A549 (cell line): Measurements from ENCODE around the gene ASB5. TPM values are rescaled to one million over a fixed set of nuclear protein-coding genes. Genes with fewer than 3 reads are reported as not detected.

Experiments
- ATAC-seq, 2 experiments: fragments of 200-7000 bp in 1 of 2; fragments of >200 bp in 1 of 2; cut with Nextera tagmentation in 1 of 2; cut with Tn5 transposase in 1 of 2; 3 replicates each; pipeline versions ENCODE4 v1.8.0 to v1.9.1; 2018 to 2020; ENCODE audit warnings: mild to moderate bottlenecking in 1 of 2, moderate library complexity in 1 of 2
- CTCF ChIA-PET: fragments of 300-600 bp; sonication (Branson Sonifier 250); formaldehyde crosslinking; extraction: SDS; loops from one replicate; lab custom pipeline; 2021; ENCODE audit warnings: antibody characterized with exemption, inconsistent platforms; lab: Yijun Ruan, JAX
- POLR2A ChIA-PET: fragments of 350-600 bp; formaldehyde crosslinking; extraction: SDS; loops from one replicate; lab custom pipeline; 2021; ENCODE audit warnings: antibody characterized with exemption, inconsistent platforms; lab: Yijun Ruan, JAX
- DNase-seq, 2 experiments: peaks; one replicate each; pipeline versions ENCODE4 v3.0.0 to v3.0.0-alpha.2; 2011 to 2016; ENCODE audit warnings: low read depth in 1 of 2, low spot score in 1 of 2
- FAIRE-seq: peaks from 2 replicates; lab custom pipeline; 2011; peaks lifted over from hg19 to GRCh38; lab: Jason Lieb, UNC
- H3K27ac ChIP-seq, 2 experiments: fragments of >200 bp; sonication (Bioruptor Twin); formaldehyde crosslinking; 3 replicates each; pipeline ENCODE4 v1.5.1; 2016 to 2017
- H3K4me1 ChIP-seq: fragments of >200 bp; sonication (Bioruptor Twin); formaldehyde crosslinking; 3 replicates; pipeline ENCODE4 v1.6.1; 2016
- H3K4me2 ChIP-seq: fragments of >200 bp; sonication (Bioruptor Twin); formaldehyde crosslinking; 3 replicates; pipeline ENCODE4 v1.6.1; 2016
- H3K4me3 ChIP-seq: fragments of >200 bp; sonication (Bioruptor Twin); formaldehyde crosslinking; 3 replicates; pipeline ENCODE4 v1.5.1; 2016
- H3K9me3 ChIP-seq: fragments of >200 bp; sonication (Bioruptor Twin); formaldehyde crosslinking; 3 replicates; pipeline ENCODE4 v1.6.1; 2016
- BHLHE40 ChIP-seq: IDR thresholded peaks from 2 replicates; pipeline ENCODE4 v1.6.1; 2012; ENCODE audit warnings: low read depth, low read length, inconsistent platforms
- CBX2 ChIP-seq: fragments of 200-600 bp; sonication (generic); IDR thresholded peaks from 2 replicates; pipeline ENCODE4 v1.6.1; 2016; ENCODE audit warnings: low read depth, mild to moderate bottlenecking, borderline replicate concordance
- CBX8 ChIP-seq: fragments of 200-600 bp; sonication (generic); IDR thresholded peaks from 2 replicates; pipeline ENCODE4 v1.6.1; 2016
- CHD2 ChIP-seq: fragments of 150-350 bp; IDR thresholded peaks from 2 replicates; pipeline ENCODE4 v1.6.1; 2014; ENCODE audit warnings: low read length; ENCODE audit not compliant: partially characterized antibody
- EHF ChIP-seq: fragments of 250-450 bp; sonication (Bioruptor Pico); IDR thresholded peaks from 2 replicates; pipeline ENCODE4 v1.5.0; 2020; ENCODE audit warnings: mild to moderate bottlenecking
- ESRRA ChIP-seq: fragments of 150-350 bp; IDR thresholded peaks from 2 replicates; pipeline ENCODE4 v1.6.1; 2014; ENCODE audit warnings: mild to moderate bottlenecking, low read length, borderline replicate concordance
- FOSB ChIP-seq: fragments of 250-450 bp; sonication (Bioruptor Pico); IDR thresholded peaks from 2 replicates; pipeline ENCODE4 v1.5.0; 2020; ENCODE audit warnings: mild to moderate bottlenecking, moderate library complexity
- FOSL2 ChIP-seq, 2 experiments: fragments of 450-650 bp in 1 of 2; fragments of >200 bp in 1 of 2; sonication (Bioruptor Twin) in 1 of 2; formaldehyde crosslinking; IDR thresholded peaks; 2 replicates each; pipeline versions ENCODE4 v1.5.0 to v1.6.1; 2016 to 2020; ENCODE audit warnings: mild to moderate bottlenecking in 1 of 2, moderate library complexity in 1 of 2
- GATA3 ChIP-seq: IDR thresholded peaks from 2 replicates; pipeline ENCODE4 v1.6.1; 2012; ENCODE audit warnings: borderline replicate concordance
- JUN ChIP-seq, 2 experiments: fragments of >200 bp; sonication (Bioruptor Twin); formaldehyde crosslinking; IDR thresholded peaks; 2 replicates in 1 of 2; 3 replicates in 1 of 2; pipeline ENCODE4 v1.6.1; 2016 to 2017
- MAZ ChIP-seq: fragments of 150-350 bp; IDR thresholded peaks from 2 replicates; pipeline ENCODE4 v1.6.1; 2014; ENCODE audit warnings: antibody characterized with exemption, low read depth, low read length, borderline replicate concordance
- MYC ChIP-seq: IDR thresholded peaks from 2 replicates; pipeline ENCODE4 v1.6.1; 2012; ENCODE audit warnings: mild to moderate bottlenecking, inconsistent platforms, low read length, improper control_type of control experiment, borderline replicate concordance
- NFE2L2 ChIP-seq: fragments of 150-350 bp; conservative IDR thresholded peaks from 2 replicates; pipeline ENCODE4 v1.6.1; 2014; ENCODE audit warnings: low read length
- NR3C1 ChIP-seq: fragments of >200 bp; sonication (Bioruptor Twin); formaldehyde crosslinking; IDR thresholded peaks from 3 replicates; pipeline ENCODE4 v1.6.1; 2017
- PHF8 ChIP-seq: fragments of 200-600 bp; sonication (generic); IDR thresholded peaks from 2 replicates; pipeline ENCODE4 v1.6.1; 2016; ENCODE audit warnings: low read depth, mild to moderate bottlenecking, antibody characterized with exemption, moderate library complexity, borderline replicate concordance
- RCOR1 ChIP-seq: fragments of 150-350 bp; IDR thresholded peaks from 2 replicates; pipeline ENCODE4 v1.6.1; 2014; ENCODE audit warnings: antibody characterized with exemption, low read length, low read depth
- RFX5 ChIP-seq: fragments of 450-650 bp; IDR thresholded peaks from 2 replicates; pipeline ENCODE4 v1.7.1; 2014; ENCODE audit warnings: antibody characterized with exemption, mild to moderate bottlenecking, moderate library complexity
- TP53 ChIP-seq: fragments of 250-450 bp; sonication (Bioruptor Pico); IDR thresholded peaks from 2 replicates; pipeline ENCODE4 v1.5.0; 2021; ENCODE audit warnings: mild to moderate bottlenecking, moderate library complexity
- ZNF302 ChIP-seq: fragments of 250-450 bp; sonication (Bioruptor Pico); IDR thresholded peaks from 2 replicates; pipeline ENCODE4 v1.9.0; 2021; ENCODE audit warnings: inconsistent platforms, mild to moderate bottlenecking, moderate library complexity
- WGBS: methylation state at CpG from one replicate; pipeline ENCODE4 v1.1.6; 2017; ENCODE audit errors: missing lambda C conversion rate; 5-methylcytosine and 5-hydroxymethylcytosine counted together
- polyA plus RNA-seq, 4 experiments: library from polyadenylated mRNA; depleted of rRNA in 3 of 4; stranded (reverse); fragments of >200 nt; fragmentation: RNase III in 1 of 4; extraction: RNeasy Plus Mini Kit Qiagen cat#74134 plus additional on column Dnase treatment in 1 of 4; gene quantifications; 2 replicates in 3 of 4; 3 replicates in 1 of 4; pipeline ENCODE4 v1.2.3, GENCODE V29; 2011 to 2017
- TF ChIP-seq, protein P1 (sequence below): fragments of 150-350 bp; IDR thresholded peaks from 2 replicates; pipeline ENCODE4 v1.6.1; 2014; ENCODE audit warnings: low read depth, mild to moderate bottlenecking, low read length
- TF ChIP-seq, protein P2 (sequence below): fragments of 250-450 bp; sonication (Bioruptor Pico); IDR thresholded peaks from 2 replicates; pipeline ENCODE4 v1.5.0; 2021; ENCODE audit warnings: mild to moderate bottlenecking, moderate library complexity, borderline replicate concordance
- TF ChIP-seq, protein P3 (sequence below): fragments of 450-650 bp; IDR thresholded peaks from 2 replicates; pipeline ENCODE4 v1.6.1; 2014; ENCODE audit warnings: antibody characterized with exemption
- TF ChIP-seq, protein P4 (sequence below): fragments of >200 bp; sonication (Bioruptor Twin); formaldehyde crosslinking; IDR thresholded peaks from 3 replicates; pipeline ENCODE4 v1.5.1; 2016

Gene ASB5
- polyA plus RNA-seq, 2 of the 4 experiments (the other 2 are of a cell fraction) = not detected

DNA sequence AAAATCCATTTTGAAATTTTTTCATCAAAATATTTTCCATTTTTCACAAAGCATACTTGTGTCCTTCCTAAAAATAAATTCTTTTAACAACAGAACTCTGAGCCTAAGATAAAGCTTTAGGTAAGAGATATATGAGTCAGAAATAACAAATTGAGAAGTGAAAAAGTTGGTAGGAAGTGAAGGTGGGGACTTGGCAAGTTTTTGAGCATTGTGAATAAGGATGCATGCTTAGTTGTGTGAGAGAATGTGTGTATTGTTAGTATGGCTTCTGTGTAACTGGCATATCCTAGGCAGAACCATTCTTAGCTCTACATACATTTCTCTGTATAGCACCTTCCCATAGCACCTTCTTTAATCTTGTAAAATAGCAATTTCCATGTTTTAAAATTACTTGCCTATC is 6.8 kb downstream of the ASB5 start:
- H3K4me3 ChIP-seq = no peak overlapping the region
- ChIA-PET CTCF (no interaction called here), POLR2A (no interaction called here)
- TF ChIP-seq, protein P1, sequence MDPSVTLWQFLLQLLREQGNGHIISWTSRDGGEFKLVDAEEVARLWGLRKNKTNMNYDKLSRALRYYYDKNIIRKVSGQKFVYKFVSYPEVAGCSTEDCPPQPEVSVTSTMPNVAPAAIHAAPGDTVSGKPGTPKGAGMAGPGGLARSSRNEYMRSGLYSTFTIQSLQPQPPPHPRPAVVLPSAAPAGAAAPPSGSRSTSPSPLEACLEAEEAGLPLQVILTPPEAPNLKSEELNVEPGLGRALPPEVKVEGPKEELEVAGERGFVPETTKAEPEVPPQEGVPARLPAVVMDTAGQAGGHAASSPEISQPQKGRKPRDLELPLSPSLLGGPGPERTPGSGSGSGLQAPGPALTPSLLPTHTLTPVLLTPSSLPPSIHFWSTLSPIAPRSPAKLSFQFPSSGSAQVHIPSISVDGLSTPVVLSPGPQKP = no peak
- TF ChIP-seq FOSB (CRISPR knock-in tag) = no peak
- no peak for TF ChIP-seq CBX8
- TF ChIP-seq, protein P2, sequence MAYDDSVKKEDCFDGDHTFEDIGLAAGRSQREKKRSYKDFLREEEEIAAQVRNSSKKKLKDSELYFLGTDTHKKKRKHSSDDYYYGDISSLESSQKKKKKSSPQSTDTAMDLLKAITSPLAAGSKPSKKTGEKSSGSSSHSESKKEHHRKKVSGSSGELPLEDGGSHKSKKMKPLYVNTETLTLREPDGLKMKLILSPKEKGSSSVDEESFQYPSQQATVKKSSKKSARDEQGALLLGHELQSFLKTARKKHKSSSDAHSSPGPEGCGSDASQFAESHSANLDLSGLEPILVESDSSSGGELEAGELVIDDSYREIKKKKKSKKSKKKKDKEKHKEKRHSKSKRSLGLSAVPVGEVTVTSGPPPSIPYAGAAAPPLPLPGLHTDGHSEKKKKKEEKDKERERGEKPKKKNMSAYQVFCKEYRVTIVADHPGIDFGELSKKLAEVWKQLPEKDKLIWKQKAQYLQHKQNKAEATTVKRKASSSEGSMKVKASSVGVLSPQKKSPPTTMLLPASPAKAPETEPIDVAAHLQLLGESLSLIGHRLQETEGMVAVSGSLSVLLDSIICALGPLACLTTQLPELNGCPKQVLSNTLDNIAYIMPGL (CRISPR knock-in tag) = no peak
- no peak for TF ChIP-seq BHLHE40
- TF ChIP-seq JUN (IDR thresholded peaks at IDR 0.05) = no peak
- TF ChIP-seq PHF8 = no peak
- no peak for DNase-seq
- ATAC-seq = no peak
- FAIRE-seq = no peak
- H3K27ac ChIP-seq = no peak overlapping the region
- H3K9me3 ChIP-seq = no peaks in the 10 kb centered on the region
- H3K4me2 ChIP-seq = no peak overlapping the region
- H3K4me1 ChIP-seq = peaks cover 11% of the 10 kb centered on the region; the same call in 2 of the 3 replicates

DNA sequence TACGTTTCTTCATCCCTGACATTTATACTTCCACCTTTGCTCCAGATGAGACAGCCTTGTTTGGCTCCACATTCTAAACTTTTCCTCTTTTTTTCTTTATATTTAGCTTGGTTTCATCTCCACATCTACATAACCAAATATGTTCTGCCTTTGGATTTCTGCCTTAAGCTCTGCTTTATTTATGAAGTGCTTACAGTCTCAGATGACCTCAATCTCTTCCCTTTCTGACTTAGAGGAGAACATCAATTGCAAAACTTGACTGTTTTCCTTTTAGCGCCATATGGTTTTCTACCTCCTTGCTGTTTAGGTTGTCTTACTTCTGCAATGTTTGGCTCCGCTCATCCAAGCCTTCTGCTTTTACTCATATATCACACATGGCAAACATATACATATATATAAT is 7.5 kb downstream of the ASB5 start:
- no peak overlapping the region for H3K27ac ChIP-seq
- ChIA-PET POLR2A (no interaction called here), CTCF (no interaction called here)
- 94% methylated on average over 3 of the region's 3 CpGs for WGBS
- peaks cover 11% of the 10 kb centered on the region; the same call in 2 of the 3 replicates for H3K4me1 ChIP-seq
- TF ChIP-seq ZNF302 (CRISPR knock-in tag) (no peak), CBX8 (no peak), NFE2L2 (no peak), RCOR1 (no peak), ESRRA (no peak), EHF (CRISPR knock-in tag) (no peak), GATA3 (no peak), CHD2 (no peak), NR3C1 (no peak), RFX5 (no peak), CBX2 (no peak), TP53 (CRISPR knock-in tag) (no peak), FOSL2 (IDR thresholded peaks at IDR 0.05) (no peak), FOSL2 (CRISPR knock-in tag; IDR thresholded peaks at IDR 0.05) (no peak), MAZ (no peak), MYC (no peak)
- TF ChIP-seq, protein P3, sequence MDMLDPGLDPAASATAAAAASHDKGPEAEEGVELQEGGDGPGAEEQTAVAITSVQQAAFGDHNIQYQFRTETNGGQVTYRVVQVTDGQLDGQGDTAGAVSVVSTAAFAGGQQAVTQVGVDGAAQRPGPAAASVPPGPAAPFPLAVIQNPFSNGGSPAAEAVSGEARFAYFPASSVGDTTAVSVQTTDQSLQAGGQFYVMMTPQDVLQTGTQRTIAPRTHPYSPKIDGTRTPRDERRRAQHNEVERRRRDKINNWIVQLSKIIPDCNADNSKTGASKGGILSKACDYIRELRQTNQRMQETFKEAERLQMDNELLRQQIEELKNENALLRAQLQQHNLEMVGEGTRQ = no peak
- TF ChIP-seq, protein P4, sequence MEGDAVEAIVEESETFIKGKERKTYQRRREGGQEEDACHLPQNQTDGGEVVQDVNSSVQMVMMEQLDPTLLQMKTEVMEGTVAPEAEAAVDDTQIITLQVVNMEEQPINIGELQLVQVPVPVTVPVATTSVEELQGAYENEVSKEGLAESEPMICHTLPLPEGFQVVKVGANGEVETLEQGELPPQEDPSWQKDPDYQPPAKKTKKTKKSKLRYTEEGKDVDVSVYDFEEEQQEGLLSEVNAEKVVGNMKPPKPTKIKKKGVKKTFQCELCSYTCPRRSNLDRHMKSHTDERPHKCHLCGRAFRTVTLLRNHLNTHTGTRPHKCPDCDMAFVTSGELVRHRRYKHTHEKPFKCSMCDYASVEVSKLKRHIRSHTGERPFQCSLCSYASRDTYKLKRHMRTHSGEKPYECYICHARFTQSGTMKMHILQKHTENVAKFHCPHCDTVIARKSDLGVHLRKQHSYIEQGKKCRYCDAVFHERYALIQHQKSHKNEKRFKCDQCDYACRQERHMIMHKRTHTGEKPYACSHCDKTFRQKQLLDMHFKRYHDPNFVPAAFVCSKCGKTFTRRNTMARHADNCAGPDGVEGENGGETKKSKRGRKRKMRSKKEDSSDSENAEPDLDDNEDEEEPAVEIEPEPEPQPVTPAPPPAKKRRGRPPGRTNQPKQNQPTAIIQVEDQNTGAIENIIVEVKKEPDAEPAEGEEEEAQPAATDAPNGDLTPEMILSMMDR = no peak
- no peak overlapping the region for H3K4me2 ChIP-seq
- H3K9me3 ChIP-seq = no peaks in the 10 kb centered on the region
- H3K4me3 ChIP-seq = no peak overlapping the region
- FAIRE-seq = no peak
- DNase-seq = no peak
- no peak for ATAC-seq
